SK-N-SH (cell line): ENCODE measurements around the gene MYADML2. TPM values are rescaled to one million over a fixed set of nuclear protein-coding genes. Genes with fewer than 3 reads are reported as not detected.

ENCODE experiments used
- CTCF ChIA-PET: fragments of 300-600, 350-600 bp; formaldehyde crosslinking; extraction: SDS; loops from one replicate; lab custom pipeline; 2021; lab: Yijun Ruan, JAX
- POLR2A ChIA-PET: fragments of 350-600 bp; sonication (Branson Sonifier 250); formaldehyde crosslinking; extraction: SDS; loops from one replicate; lab custom pipeline; 2020; ENCODE audit warnings: antibody characterized with exemption, inconsistent platforms; lab: Yijun Ruan, JAX
- DNase-seq: peaks from one replicate; pipeline ENCODE4 v3.0.0; 2012
- H2AFZ ChIP-seq: fragments of 200-600 bp; sonication (generic); 2 replicates; pipeline ENCODE4 v1.8.1; 2016; ENCODE audit warnings: antibody characterized with exemption, mild to moderate bottlenecking, low read depth
- H3F3A ChIP-seq: fragments of 200-600 bp; sonication (generic); replicated peaks from 2 replicates; pipeline ENCODE3; 2016; ENCODE audit warnings: antibody characterized with exemption, mild to moderate bottlenecking; ENCODE audit not compliant: insufficient read depth
- H3K27ac ChIP-seq, 2 experiments: fragments of 200-500 bp in 1 of 2; fragments of 200-600 bp in 1 of 2; sonication (Bioruptor generic) in 1 of 2; sonication (generic), shearing (Covaris generic) in 1 of 2; 2 replicates each; pipeline versions ENCODE4 v1.5.1 to v1.6.1; 2014 to 2016; ENCODE audit warnings: low read depth in 2 of 2, inconsistent platforms in 1 of 2, low read length in 1 of 2, mild to moderate bottlenecking in 1 of 2, mixed read lengths in 1 of 2
- H3K27me3 ChIP-seq: fragments of 200-600 bp; sonication (generic), shearing (Covaris generic); 2 replicates; pipeline ENCODE4 v1.6.1; 2016; ENCODE audit warnings: mixed run types; ENCODE audit not compliant: insufficient read depth
- H3K36me3 ChIP-seq, 2 experiments: fragments of 200-500 bp in 1 of 2; fragments of 200-600 bp in 1 of 2; sonication (Bioruptor generic) in 1 of 2; sonication (generic) in 1 of 2; replicated peaks in 1 of 2; 2 replicates each; pipeline versions ENCODE3 to v1.5.1; 2014 to 2016; ENCODE audit warnings: low read length in 1 of 2, mild to moderate bottlenecking in 1 of 2; ENCODE audit not compliant: insufficient read depth in 2 of 2, control insufficient read depth in 1 of 2
- H3K4me1 ChIP-seq, 2 experiments: fragments of 200-500 bp in 1 of 2; fragments of 200-600 bp in 1 of 2; sonication (Bioruptor generic) in 1 of 2; sonication (generic), shearing (Covaris generic) in 1 of 2; 2 replicates each; pipeline versions ENCODE4 v1.5.1 to v1.6.1; 2014 to 2016; ENCODE audit warnings: low read depth in 1 of 2, low read length in 1 of 2, mixed run types in 1 of 2; ENCODE audit not compliant: insufficient read depth in 2 of 2, control insufficient read depth in 1 of 2
- H3K4me2 ChIP-seq: fragments of 200-600 bp; sonication (generic), shearing (Covaris generic); 2 replicates; pipeline ENCODE4 v1.6.1; 2017; ENCODE audit warnings: mixed run types
- H3K4me3 ChIP-seq, 2 experiments: fragments of 200-500 bp in 1 of 2; fragments of 200-600 bp in 1 of 2; sonication (Bioruptor generic) in 1 of 2; sonication (generic), shearing (Covaris generic) in 1 of 2; 2 replicates each; pipeline versions ENCODE4 v1.5.1 to v1.8.1; 2014 to 2016; ENCODE audit warnings: low read depth in 2 of 2, inconsistent platforms in 1 of 2, low read length in 1 of 2, mild to moderate bottlenecking in 1 of 2, mixed read lengths in 1 of 2, moderate library complexity in 1 of 2
- H3K79me2 ChIP-seq: fragments of 200-600 bp; sonication (generic); 2 replicates; pipeline ENCODE4 v1.8.1; 2017; ENCODE audit warnings: mild to moderate bottlenecking; ENCODE audit not compliant: insufficient read depth
- H3K9ac ChIP-seq: fragments of 200-600 bp; sonication (generic); 2 replicates; pipeline ENCODE4 v1.6.1; 2017; ENCODE audit warnings: mixed run types
- H3K9me2 ChIP-seq: fragments of 200-600 bp; sonication (generic); 2 replicates; pipeline ENCODE4 v1.6.1; 2017; ENCODE audit warnings: mixed run types
- H3K9me3 ChIP-seq: fragments of 200-600 bp; sonication (generic); 2 replicates; pipeline ENCODE4 v1.6.1; 2017; ENCODE audit warnings: mixed run types, mild to moderate bottlenecking, moderate library complexity
- H4K20me1 ChIP-seq: fragments of 200-600 bp; sonication (generic); 2 replicates; pipeline ENCODE4 v1.6.1; 2017; ENCODE audit warnings: mild to moderate bottlenecking, mixed run types; ENCODE audit not compliant: insufficient read depth
- CHD2 ChIP-seq: fragments of 150-350 bp; IDR thresholded peaks from 2 replicates; pipeline ENCODE4 v1.6.1; 2018; ENCODE audit warnings: low read length; ENCODE audit not compliant: partially characterized antibody
- ELF1 ChIP-seq: IDR thresholded peaks from 2 replicates; pipeline ENCODE4 v1.4.0; 2012
- EZH2phosphoT487 ChIP-seq: fragments of 200-600 bp; sonication (generic); IDR thresholded peaks from 2 replicates; pipeline ENCODE4 v1.6.1; 2017; ENCODE audit warnings: low read depth, mixed run types, mild to moderate bottlenecking, antibody characterized with exemption, moderate library complexity, borderline replicate concordance
- FOXM1 ChIP-seq: IDR thresholded peaks from 2 replicates; pipeline ENCODE4 v1.4.0; 2012; ENCODE audit warnings: low read depth, mild to moderate bottlenecking
- GABPA ChIP-seq: IDR thresholded peaks from 2 replicates; pipeline ENCODE4 v1.4.0; 2012; ENCODE audit warnings: low read depth, mild to moderate bottlenecking
- JUND ChIP-seq: IDR thresholded peaks from 2 replicates; pipeline ENCODE4 v1.4.0; 2012
- MEF2A ChIP-seq: IDR thresholded peaks from 2 replicates; pipeline ENCODE4 v1.4.0; 2012; ENCODE audit warnings: low read depth, borderline replicate concordance
- MXI1 ChIP-seq: IDR thresholded peaks from 2 replicates; pipeline ENCODE4 v1.6.1; 2012; ENCODE audit warnings: mild to moderate bottlenecking, low read depth, low read length, improper control_type of control experiment
- RAD21 ChIP-seq: IDR thresholded peaks from 2 replicates; pipeline ENCODE4 v1.6.1; 2012; ENCODE audit warnings: mild to moderate bottlenecking, low read length
- RCOR1 ChIP-seq: fragments of 150-350 bp; IDR thresholded peaks from 2 replicates; pipeline ENCODE4 v1.6.1; 2017; ENCODE audit warnings: antibody characterized with exemption, low read length
- TAF1 ChIP-seq: IDR thresholded peaks from 2 replicates; pipeline ENCODE4 v1.6.1; 2012; ENCODE audit warnings: low read depth, mild to moderate bottlenecking, low read length, moderate library complexity, borderline replicate concordance
- TCF12 ChIP-seq: IDR thresholded peaks from 2 replicates; pipeline ENCODE4 v1.4.0; 2012
- TEAD4 ChIP-seq: IDR thresholded peaks from 2 replicates; pipeline ENCODE4 v1.4.0; 2012; ENCODE audit warnings: mild to moderate bottlenecking, borderline replicate concordance; ENCODE audit not compliant: insufficient read depth
- WGBS: methylation state at CpG from one replicate; pipeline ENCODE4 v1.1.6; 2017; ENCODE audit warnings: low lambda C conversion rate; 5-methylcytosine and 5-hydroxymethylcytosine counted together
- polyA plus RNA-seq, 3 experiments: library from polyadenylated mRNA; depleted of rRNA; stranded (reverse); fragments of >200 nt; gene quantifications; 2 replicates each; pipeline ENCODE4 v1.2.3, GENCODE V29; 2012
- TF ChIP-seq, protein P1 (sequence below): fragments of 200-600 bp; sonication (generic); IDR thresholded peaks from 2 replicates; pipeline ENCODE4 v1.6.1; 2017; ENCODE audit warnings: antibody characterized with exemption, mild to moderate bottlenecking, moderate library complexity

The MYADML2 gene
- polyA plus RNA-seq, 1 of the 3 experiments (the other 2 are of a cell fraction), result not detected

DNA sequence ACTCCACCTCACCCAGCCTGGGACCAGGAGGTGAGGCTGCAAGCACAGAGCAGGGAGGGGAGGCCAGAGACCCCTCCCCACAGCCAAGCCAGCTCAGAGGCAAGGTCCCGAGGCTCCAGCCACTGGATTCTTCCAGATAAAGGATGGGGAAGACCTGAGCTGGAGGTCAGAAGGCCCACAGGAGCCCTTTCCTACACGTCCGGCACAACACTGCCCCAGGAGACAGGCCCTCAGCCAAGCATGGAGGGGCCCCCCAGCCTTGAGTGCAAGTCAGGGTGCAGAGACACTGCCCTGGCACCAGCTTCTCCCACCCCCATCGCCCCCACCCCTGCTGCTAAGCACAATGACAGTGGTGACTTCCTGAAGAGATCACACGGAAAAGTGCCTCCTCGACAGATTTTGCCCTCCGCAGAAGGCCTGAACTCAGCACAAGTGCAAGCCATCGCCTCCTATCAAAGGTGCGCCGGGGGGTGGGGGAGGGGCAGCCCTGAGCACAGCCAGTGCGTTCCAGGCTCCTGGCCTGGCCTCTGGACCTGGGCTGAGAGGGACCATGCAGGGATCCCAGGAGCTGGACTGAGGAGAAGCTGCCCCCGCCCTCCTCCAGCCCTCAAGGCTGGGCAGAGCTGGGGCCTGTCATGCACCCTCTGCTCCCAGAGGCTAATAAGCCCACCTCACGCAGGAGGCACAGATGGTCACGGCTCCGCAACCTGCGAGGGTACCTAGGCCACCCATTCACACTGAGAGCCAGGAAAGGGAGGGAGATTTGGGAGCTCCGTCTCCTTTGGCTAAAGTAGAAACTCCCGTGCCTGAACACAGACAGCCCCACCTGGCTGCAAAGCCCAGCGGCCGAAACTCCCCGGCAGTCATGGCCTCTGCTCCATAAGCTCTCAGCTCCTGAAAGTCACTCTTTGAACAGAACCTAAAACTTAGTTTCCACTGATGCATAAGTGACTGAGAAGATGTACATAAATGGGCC, 22.2 kb downstream of the MYADML2 start:
- Histone ChIP-seq H4K20me1 (peaks cover 60% of the 10 kb centered on the region), H2AFZ (no peak overlapping the region), H3K9ac (no peak overlapping the region), H3K27ac (peak overlapping the region in 1 of 2 experiments; percentile 30; a peak in 1 of 4 replicates), H3K36me3 (peaks cover 9 to 29% of the 10 kb centered on the region in 2 experiments), H3K4me2 (peak overlapping the region; percentile 6; the same call in 1 of the 2 replicates), H3F3A (peaks cover 11% of the 10 kb centered on the region), H3K79me2 (peaks cover 73% of the 10 kb centered on the region), H3K9me2 (no peaks in the 10 kb centered on the region), H3K9me3 (no peaks in the 10 kb centered on the region), H3K27me3 (no peaks in the 10 kb centered on the region), H3K4me1 (peaks cover 20 to 31% of the 10 kb centered on the region in 2 experiments; a peak in 2 of 4 replicates), H3K4me3 (no peak overlapping the region)
- WGBS, result 94% methylated on average over 16 of the region's 21 CpGs
- CTCF ChIA-PET, result interaction anchor here (1.2 to 11.7 kb wide), 10 partner anchors 9 to 113 kb away, joined by 3 to 107 read pairs (median 14); partner anchors contain the start of genes ARHGDIA, DCXR, NOTUM and PYCR1
- no peak for DNase-seq
- TF ChIP-seq, protein P1, sequence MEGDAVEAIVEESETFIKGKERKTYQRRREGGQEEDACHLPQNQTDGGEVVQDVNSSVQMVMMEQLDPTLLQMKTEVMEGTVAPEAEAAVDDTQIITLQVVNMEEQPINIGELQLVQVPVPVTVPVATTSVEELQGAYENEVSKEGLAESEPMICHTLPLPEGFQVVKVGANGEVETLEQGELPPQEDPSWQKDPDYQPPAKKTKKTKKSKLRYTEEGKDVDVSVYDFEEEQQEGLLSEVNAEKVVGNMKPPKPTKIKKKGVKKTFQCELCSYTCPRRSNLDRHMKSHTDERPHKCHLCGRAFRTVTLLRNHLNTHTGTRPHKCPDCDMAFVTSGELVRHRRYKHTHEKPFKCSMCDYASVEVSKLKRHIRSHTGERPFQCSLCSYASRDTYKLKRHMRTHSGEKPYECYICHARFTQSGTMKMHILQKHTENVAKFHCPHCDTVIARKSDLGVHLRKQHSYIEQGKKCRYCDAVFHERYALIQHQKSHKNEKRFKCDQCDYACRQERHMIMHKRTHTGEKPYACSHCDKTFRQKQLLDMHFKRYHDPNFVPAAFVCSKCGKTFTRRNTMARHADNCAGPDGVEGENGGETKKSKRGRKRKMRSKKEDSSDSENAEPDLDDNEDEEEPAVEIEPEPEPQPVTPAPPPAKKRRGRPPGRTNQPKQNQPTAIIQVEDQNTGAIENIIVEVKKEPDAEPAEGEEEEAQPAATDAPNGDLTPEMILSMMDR, result no peak
- no peak for TF ChIP-seq TEAD4
- TF ChIP-seq MEF2A, result no peak
- no peak for TF ChIP-seq ELF1
- TF ChIP-seq JUND, result no peak
- no peak for TF ChIP-seq CHD2
- TF ChIP-seq FOXM1, result no peak
- no peak for TF ChIP-seq GABPA
- TF ChIP-seq MXI1, result no peak
- POLR2A ChIA-PET, result interaction anchor here (1.0 to 1.7 kb wide), 2 partner anchors 12 to 54 kb away, joined by 3 to 8 read pairs; partner anchors contain the start of genes ARHGDIA and PYCR1

DNA sequence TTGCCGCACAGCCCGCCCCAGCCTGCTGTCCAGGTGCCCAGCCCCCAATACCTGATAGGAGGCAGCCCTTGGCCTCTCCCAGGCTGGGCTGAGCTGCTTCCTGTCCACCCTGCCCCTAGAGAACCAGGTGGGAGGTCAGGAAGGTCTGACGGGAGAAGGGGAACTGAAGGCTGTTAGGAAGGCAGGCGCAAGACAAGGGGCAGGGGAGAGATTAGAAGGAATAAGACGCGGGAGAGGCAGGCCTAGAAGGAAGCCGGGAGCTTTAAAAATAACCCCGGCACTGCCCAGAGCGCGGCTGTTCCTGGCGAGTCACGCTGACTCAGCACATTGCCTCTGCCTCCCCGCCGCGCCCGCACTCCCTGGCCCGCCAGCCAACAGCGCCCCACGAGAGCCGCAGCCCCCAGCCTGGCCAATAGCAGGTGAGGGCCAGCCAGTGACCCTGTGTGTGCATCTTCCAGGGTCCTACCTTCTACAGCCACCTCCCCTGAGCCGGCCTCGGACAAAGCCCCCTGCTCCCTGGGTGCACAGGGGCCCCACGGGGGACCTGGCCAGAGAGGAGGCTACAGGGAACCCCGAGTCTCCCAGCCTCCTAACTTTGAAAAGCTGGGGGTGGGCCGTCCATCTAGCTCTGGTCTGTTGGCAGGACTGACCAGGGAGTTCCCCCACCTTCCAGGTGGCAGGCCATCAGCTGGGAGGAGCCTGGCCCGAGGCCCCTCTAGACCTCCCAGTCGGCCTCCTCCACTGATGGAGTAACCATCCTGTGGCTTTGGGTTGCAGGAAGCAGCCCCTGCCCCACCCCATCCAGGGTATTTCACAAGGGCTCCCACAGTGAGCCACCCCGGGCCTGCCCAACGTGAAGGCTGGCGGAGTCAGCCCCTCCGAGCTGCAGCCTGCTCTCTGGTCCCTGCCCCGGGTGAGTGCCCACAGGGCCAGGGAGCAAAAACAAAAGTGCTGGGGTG, 23.5 kb downstream of the MYADML2 start:
- peaks cover 83% of the 10 kb centered on the region for H3K79me2 ChIP-seq
- no peaks in the 10 kb centered on the region for H3K9me2 ChIP-seq
- H3F3A ChIP-seq, result peaks cover 11% of the 10 kb centered on the region
- H3K27me3 ChIP-seq, result no peaks in the 10 kb centered on the region
- CTCF ChIA-PET, result interaction anchor here (1.0 to 11.7 kb wide), 6 partner anchors 11 to 97 kb away, joined by 3 to 107 read pairs (median 6); partner anchors contain the start of gene NOTUM
- TF ChIP-seq RAD21 (no peak), TAF1 (no peak), RCOR1 (no peak), TCF12 (no peak), EZH2phosphoT487 (no peak)
- TF ChIP-seq, protein P1, result no peak
- no peak overlapping the region for H2AFZ ChIP-seq
- H3K9me3 ChIP-seq, result no peaks in the 10 kb centered on the region
- H3K36me3 ChIP-seq, result peaks cover 9 to 40% of the 10 kb centered on the region in 2 experiments
- DNase-seq, result no peak
- POLR2A ChIA-PET, result interaction anchor here (0.7 to 1.7 kb wide), 2 partner anchors 53 to 82 kb away, joined by 3 to 8 read pairs; partner anchors contain the start of gene ARHGDIA
- WGBS, result 74% methylated on average over 31 of the region's 32 CpGs
- H4K20me1 ChIP-seq, result peaks cover 73% of the 10 kb centered on the region
- no peak overlapping the region; a peak in 1 of 4 replicates for H3K27ac ChIP-seq
- H3K9ac ChIP-seq, result no peak overlapping the region
- no peak overlapping the region for H3K4me3 ChIP-seq
- H3K4me2 ChIP-seq, result peak overlapping the region; percentile 6; the same call in 1 of the 2 replicates
- H3K4me1 ChIP-seq, result peaks cover 15 to 24% of the 10 kb centered on the region in 2 experiments; a peak in 2 of 4 replicates
